CD14-positive monocyte (primary cell): ENCODE measurements around the gene SMIM38. TPM values are rescaled to one million over a fixed set of nuclear protein-coding genes. Genes with fewer than 3 reads are reported as not detected.

Experiments
- DNase-seq, 3 donors: peaks; one replicate each; pipeline ENCODE4 v3.0.0-alpha.2; 2011 to 2022
- H2AFZ ChIP-seq: 2 replicates; pipeline ENCODE4 v1.6.0; 2012; ENCODE audit warnings: mild to moderate bottlenecking, low read depth, low read length, inconsistent platforms; ENCODE audit not compliant: insufficient read depth, poor library complexity, severe bottlenecking
- H3K27ac ChIP-seq, 2 donors: 1 replicate in 1 of 2; 2 replicates in 1 of 2; pipeline ENCODE4 v1.5.1; 2012 to 2013; ENCODE audit warnings: low read length in 2 of 2, control low read depth in 1 of 2, inconsistent platforms in 1 of 2, low read depth in 1 of 2, mild to moderate bottlenecking in 1 of 2
- H3K27me3 ChIP-seq, 2 donors: one replicate each; pipeline versions ENCODE4 v1.6.0 to v1.6.1; 2011 to 2013; ENCODE audit warnings: low read length in 2 of 2; ENCODE audit not compliant: control insufficient read depth in 2 of 2, insufficient read depth in 2 of 2
- H3K36me3 ChIP-seq, 2 donors: replicated peaks in 1 of 2; 1 replicate in 1 of 2; 2 replicates in 1 of 2; pipeline versions ENCODE4 v1.5.1 to v1.6.1; 2012 to 2013; ENCODE audit warnings: low read length in 2 of 2, control low read depth in 1 of 2, inconsistent platforms in 1 of 2, mild to moderate bottlenecking in 1 of 2; ENCODE audit not compliant: insufficient read depth in 2 of 2, control insufficient read depth in 1 of 2
- H3K4me1 ChIP-seq, 2 donors: 1 replicate in 1 of 2; 2 replicates in 1 of 2; pipeline versions ENCODE4 v1.5.1 to v1.6.1; 2012 to 2013; ENCODE audit warnings: low read length in 2 of 2, control low read depth in 1 of 2, inconsistent platforms in 1 of 2, mild to moderate bottlenecking in 1 of 2, moderate library complexity in 1 of 2; ENCODE audit not compliant: insufficient read depth in 2 of 2, control insufficient read depth in 1 of 2
- H3K4me2 ChIP-seq: replicated peaks from 2 replicates; pipeline ENCODE3; 2012; ENCODE audit warnings: low read length, moderate library complexity, mild to moderate bottlenecking; ENCODE audit not compliant: poor library complexity, severe bottlenecking; ENCODE audit errors: extremely low read depth
- H3K4me3 ChIP-seq, 3 experiments: fragments of 200-600 bp in 1 of 3; sonication (generic) in 1 of 3; replicated peaks in 1 of 3; 1 replicate in 2 of 3; 2 replicates in 1 of 3; pipeline ENCODE4 v1.5.1; 2011 to 2013; ENCODE audit warnings: low read length in 3 of 3, mild to moderate bottlenecking in 3 of 3, control low read depth in 2 of 3, low read depth in 2 of 3, inconsistent platforms in 1 of 3, moderate library complexity in 1 of 3
- H3K79me2 ChIP-seq: 2 replicates; pipeline ENCODE4 v1.6.0; 2012; ENCODE audit warnings: mild to moderate bottlenecking, control low read depth, inconsistent platforms, low read length, moderate library complexity; ENCODE audit not compliant: insufficient read depth
- H3K9ac ChIP-seq: 2 replicates; pipeline ENCODE4 v1.6.0; 2017; ENCODE audit warnings: low read length, mild to moderate bottlenecking; ENCODE audit not compliant: insufficient read depth, poor library complexity, severe bottlenecking
- H3K9me3 ChIP-seq, 2 donors: replicated peaks in 1 of 2; 1 replicate in 1 of 2; 2 replicates in 1 of 2; pipeline versions ENCODE4 v1.5.1 to v1.6.1; 2012 to 2013; ENCODE audit warnings: low read length in 2 of 2, control low read depth in 1 of 2; ENCODE audit not compliant: control insufficient read depth in 1 of 2, insufficient read depth in 1 of 2
- H4K20me1 ChIP-seq: 2 replicates; pipeline ENCODE4 v1.6.0; 2012; ENCODE audit warnings: mild to moderate bottlenecking, low read length, control low read depth, moderate library complexity; ENCODE audit not compliant: insufficient read depth
- H3K27ac Mint-ChIP-seq, 7 donors: one replicate each; pipeline ENCODE4 v1.8.0; 2020; ENCODE audit warnings: mild to moderate bottlenecking in 7 of 7, mixed read lengths in 7 of 7, moderate library complexity in 6 of 7, inconsistent platforms in 2 of 7
- H3K27me3 Mint-ChIP-seq, 3 donors: one replicate each; pipeline ENCODE4 v1.8.0; 2021 to 2022; ENCODE audit warnings: low read depth in 3 of 3, mild to moderate bottlenecking in 3 of 3, mixed read lengths in 3 of 3, moderate library complexity in 3 of 3, inconsistent platforms in 1 of 3
- H3K36me3 Mint-ChIP-seq, 2 donors: one replicate each; pipeline ENCODE4 v1.8.0; 2020; ENCODE audit warnings: mixed read lengths in 2 of 2, inconsistent platforms in 1 of 2, mild to moderate bottlenecking in 1 of 2
- H3K4me1 Mint-ChIP-seq: one replicate; pipeline ENCODE4 v1.8.0; 2020; ENCODE audit warnings: mild to moderate bottlenecking, mixed read lengths
- H3K4me3 Mint-ChIP-seq, 2 donors: one replicate each; pipeline ENCODE4 v1.8.0; 2020; ENCODE audit warnings: mild to moderate bottlenecking in 2 of 2, mixed read lengths in 2 of 2, moderate library complexity in 1 of 2
- H3K9me3 Mint-ChIP-seq, 7 donors: one replicate each; pipeline ENCODE4 v1.8.0; 2020 to 2022; ENCODE audit warnings: mixed read lengths in 7 of 7, mild to moderate bottlenecking in 6 of 7, moderate library complexity in 6 of 7, inconsistent platforms in 2 of 7
- WGBS: methylation state at CpG from one replicate; pipeline ENCODE4 v1.1.5; 2013; ENCODE audit warnings: missing lambda C conversion rate; ENCODE audit not compliant: insufficient coverage; 5-methylcytosine and 5-hydroxymethylcytosine counted together
- intact Hi-C, 2 donors: fragments of 100-400 bp; cut with micrococcal nuclease; formaldehyde crosslinking; loops; one replicate each; pipeline versions ENCODE4 v1.15.0 to v1.15.1; 2023
- polyA plus RNA-seq, 3 donors: library from polyadenylated mRNA; depleted of rRNA in 1 of 3; unstranded in 2 of 3; stranded (reverse) in 1 of 3; fragments of 300-500 nt in 2 of 3; fragments of >200 nt in 1 of 3; fragmentation: Illumina TruSeq in 2 of 3; gene quantifications; 1 replicate in 2 of 3; 2 replicates in 1 of 3; pipeline ENCODE4 v1.2.3, GENCODE V29; 2012 to 2021
- TF ChIP-seq, protein P1 (sequence below): fragments of 200-600 bp; IDR thresholded peaks from one replicate; pipeline ENCODE4 v1.8.0; 2022; ENCODE audit warnings: antibody characterized with exemption, mild to moderate bottlenecking

Gene SMIM38
- polyA plus RNA-seq, 3 donors: 0.05 TPM; not detected in 2

DNA sequence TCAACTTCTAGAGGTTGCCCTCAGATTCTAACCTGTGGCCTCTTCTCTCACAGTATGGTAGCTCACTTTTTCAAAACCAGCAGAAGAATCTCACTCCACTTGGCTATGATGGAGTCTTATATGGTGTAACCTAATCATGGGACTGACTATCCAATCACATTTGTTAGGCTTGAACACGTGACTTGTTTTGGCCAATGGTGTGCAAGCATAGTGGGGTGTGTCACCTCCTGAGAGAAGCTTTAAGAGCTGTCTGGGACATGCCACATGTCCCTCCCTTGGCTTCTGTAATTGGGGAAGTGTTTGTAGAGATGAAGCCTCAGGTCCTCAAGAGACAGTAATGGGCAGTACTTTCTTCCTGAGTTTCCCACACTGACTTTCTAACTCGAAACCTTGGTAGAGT is 12.8 kb upstream of the SMIM38 start:
- H3K27me3 ChIP-seq: no peaks in the 10 kb centered on the region
- no peak overlapping the region for H3K27ac ChIP-seq
- no peaks in the 10 kb centered on the region for H3K4me1 ChIP-seq
- no peak overlapping the region for H2AFZ ChIP-seq
- intact Hi-C loops: no loop called here
- peaks cover 6% of the 10 kb centered on the region for H3K4me1 Mint-ChIP-seq
- H3K4me3 Mint-ChIP-seq: no peak overlapping the region
- no CpG with 5 or more reads among the region's 2 CpGs for WGBS
- no peaks in the 10 kb centered on the region for H3K36me3 Mint-ChIP-seq
- H3K79me2 ChIP-seq: no peaks in the 10 kb centered on the region
- no peak overlapping the region for H3K4me3 ChIP-seq
- no peak overlapping the region for H3K9ac ChIP-seq
- no peaks in the 10 kb centered on the region for H3K36me3 ChIP-seq
- H3K4me2 ChIP-seq: no peak overlapping the region
- H4K20me1 ChIP-seq: no peaks in the 10 kb centered on the region
- no peak overlapping the region for H3K27ac Mint-ChIP-seq
- DNase-seq: peak in 1 of 3 donors; percentile 34
- peaks cover 7 to 24% of the 10 kb centered on the region in 2 donors for H3K9me3 ChIP-seq
- H3K27me3 Mint-ChIP-seq: peaks cover 1 to 5% (median 5%) of the 10 kb centered on the region in 3 donors
- TF ChIP-seq, protein P1, sequence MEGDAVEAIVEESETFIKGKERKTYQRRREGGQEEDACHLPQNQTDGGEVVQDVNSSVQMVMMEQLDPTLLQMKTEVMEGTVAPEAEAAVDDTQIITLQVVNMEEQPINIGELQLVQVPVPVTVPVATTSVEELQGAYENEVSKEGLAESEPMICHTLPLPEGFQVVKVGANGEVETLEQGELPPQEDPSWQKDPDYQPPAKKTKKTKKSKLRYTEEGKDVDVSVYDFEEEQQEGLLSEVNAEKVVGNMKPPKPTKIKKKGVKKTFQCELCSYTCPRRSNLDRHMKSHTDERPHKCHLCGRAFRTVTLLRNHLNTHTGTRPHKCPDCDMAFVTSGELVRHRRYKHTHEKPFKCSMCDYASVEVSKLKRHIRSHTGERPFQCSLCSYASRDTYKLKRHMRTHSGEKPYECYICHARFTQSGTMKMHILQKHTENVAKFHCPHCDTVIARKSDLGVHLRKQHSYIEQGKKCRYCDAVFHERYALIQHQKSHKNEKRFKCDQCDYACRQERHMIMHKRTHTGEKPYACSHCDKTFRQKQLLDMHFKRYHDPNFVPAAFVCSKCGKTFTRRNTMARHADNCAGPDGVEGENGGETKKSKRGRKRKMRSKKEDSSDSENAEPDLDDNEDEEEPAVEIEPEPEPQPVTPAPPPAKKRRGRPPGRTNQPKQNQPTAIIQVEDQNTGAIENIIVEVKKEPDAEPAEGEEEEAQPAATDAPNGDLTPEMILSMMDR: no peak
- peaks cover 13 to 40% (median 27%) of the 10 kb centered on the region in 7 donors for H3K9me3 Mint-ChIP-seq

DNA sequence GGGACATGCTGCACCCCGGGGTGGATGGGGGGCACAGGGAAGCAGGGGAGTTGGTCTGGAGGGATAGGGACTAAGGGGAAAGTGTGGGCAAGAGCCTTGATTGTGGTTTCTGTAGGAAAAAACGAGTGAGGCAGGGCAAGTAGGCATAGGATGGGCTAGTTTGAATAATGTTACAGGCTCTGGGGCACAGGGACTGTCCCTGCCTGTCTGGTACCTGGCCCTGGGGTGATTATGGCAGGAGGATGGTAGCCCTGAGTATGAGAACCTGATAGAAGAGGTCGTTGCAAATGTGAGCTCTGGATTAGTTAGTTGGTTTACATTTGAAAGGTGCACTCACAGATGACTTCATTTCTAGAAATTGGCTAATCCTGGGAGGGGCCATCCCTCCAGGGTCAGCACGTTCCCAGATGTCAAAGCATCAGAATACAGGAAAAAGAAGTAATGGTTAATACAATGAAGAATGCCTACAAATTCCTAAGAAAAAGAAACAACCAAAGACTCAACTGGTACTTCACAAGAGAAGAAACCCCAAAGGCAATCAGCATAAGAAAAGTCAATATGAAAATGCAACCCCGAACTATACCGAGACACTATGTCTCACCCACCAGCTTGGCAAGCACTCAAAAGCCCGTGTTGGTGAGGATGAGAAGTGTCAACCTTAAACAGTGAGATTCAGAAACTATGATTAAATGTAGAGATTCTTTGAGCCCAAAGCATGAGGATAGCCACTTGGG is 11.3 kb upstream of the SMIM38 start:
- no peaks in the 10 kb centered on the region for H3K36me3 Mint-ChIP-seq
- H3K27ac ChIP-seq: no peak overlapping the region
- peaks cover 6% of the 10 kb centered on the region for H3K4me1 Mint-ChIP-seq
- intact Hi-C loops: no loop called here
- peaks cover 1 to 6% (median 5%) of the 10 kb centered on the region in 3 donors for H3K27me3 Mint-ChIP-seq
- peaks cover 17 to 40% of the 10 kb centered on the region in 2 donors for H3K9me3 ChIP-seq
- no peak overlapping the region for H3K27ac Mint-ChIP-seq
- H3K4me1 ChIP-seq: no peaks in the 10 kb centered on the region
- peaks cover 17 to 44% (median 36%) of the 10 kb centered on the region in 7 donors for H3K9me3 Mint-ChIP-seq
- no peak overlapping the region for H3K4me3 ChIP-seq
- H4K20me1 ChIP-seq: no peaks in the 10 kb centered on the region
- no peak overlapping the region for H3K9ac ChIP-seq
- TF ChIP-seq, protein P1: no peak
- 87% methylated on average over 2 of the region's 7 CpGs for WGBS
- no peaks in the 10 kb centered on the region for H3K27me3 ChIP-seq
- H3K36me3 ChIP-seq: no peaks in the 10 kb centered on the region
- no peaks in the 10 kb centered on the region for H3K79me2 ChIP-seq
- H3K4me3 Mint-ChIP-seq: no peak overlapping the region
- H2AFZ ChIP-seq: no peak overlapping the region
- no peak overlapping the region for H3K4me2 ChIP-seq
- DNase-seq: no peak
